ENCODE results near the gene SELENOW.

SELENOW gene

DNA sequence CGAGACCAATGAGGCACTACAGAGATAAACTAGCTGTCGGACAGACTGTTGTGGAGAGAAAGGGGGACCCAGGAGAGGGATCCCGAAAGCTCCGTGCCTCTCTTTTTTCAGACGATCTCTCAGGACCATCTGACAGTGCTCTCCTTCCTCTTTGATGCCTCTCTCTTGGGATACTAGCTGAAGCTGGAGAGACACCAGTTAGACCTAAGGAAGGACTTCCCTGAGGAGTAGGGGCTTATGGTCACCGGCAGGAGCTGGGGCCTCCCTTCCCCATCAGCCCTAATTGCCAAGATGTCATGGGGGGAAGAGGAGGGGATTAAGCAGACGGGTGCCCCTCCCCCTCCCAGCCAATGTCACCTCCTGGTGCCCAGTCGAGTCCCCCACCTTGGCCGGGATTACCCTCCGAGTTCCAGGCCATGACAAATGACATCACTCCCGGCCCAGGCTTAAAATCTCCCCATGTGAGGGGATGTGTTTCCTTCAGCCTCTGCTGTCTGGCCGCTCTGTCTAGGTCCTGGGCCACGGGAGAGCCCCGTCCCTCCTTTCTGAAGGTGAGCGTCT, 43.0 kb downstream of the SELENOW start, which contains the start of gene CRX:
Gene CRX, plus strand, starts transcription at position 478 of the 561 bp plus-strand sequence. CDS start 12,507 bp downstream, outside the sequence.
- no peak for TF ChIP-seq L3MBTL2 (conservative IDR thresholded peaks at IDR 0.05)
- no peak for TF ChIP-seq FOXK2 (IDR thresholded peaks at IDR 0.05)
- no peak for TF ChIP-seq SP1 (IDR thresholded peaks at IDR 0.05)
- TF ChIP-seq, protein P1, sequence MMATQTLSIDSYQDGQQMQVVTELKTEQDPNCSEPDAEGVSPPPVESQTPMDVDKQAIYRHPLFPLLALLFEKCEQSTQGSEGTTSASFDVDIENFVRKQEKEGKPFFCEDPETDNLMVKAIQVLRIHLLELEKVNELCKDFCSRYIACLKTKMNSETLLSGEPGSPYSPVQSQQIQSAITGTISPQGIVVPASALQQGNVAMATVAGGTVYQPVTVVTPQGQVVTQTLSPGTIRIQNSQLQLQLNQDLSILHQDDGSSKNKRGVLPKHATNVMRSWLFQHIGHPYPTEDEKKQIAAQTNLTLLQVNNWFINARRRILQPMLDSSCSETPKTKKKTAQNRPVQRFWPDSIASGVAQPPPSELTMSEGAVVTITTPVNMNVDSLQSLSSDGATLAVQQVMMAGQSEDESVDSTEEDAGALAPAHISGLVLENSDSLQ (IDR thresholded peaks at IDR 0.05): no peak
- no peak for TF ChIP-seq SUZ12 (IDR thresholded peaks at IDR 0.05)
- no peak for TF ChIP-seq NFRKB (IDR thresholded peaks at IDR 0.05)
- no peak for TF ChIP-seq CTBP1 (IDR thresholded peaks at IDR 0.05; ENCODE audit: borderline replicate concordance)
- TF ChIP-seq FOXM1 (IDR thresholded peaks at IDR 0.05; ENCODE audit: borderline replicate concordance): no peak
- TF ChIP-seq ARNT (IDR thresholded peaks at IDR 0.05): no peak
- TF ChIP-seq ELF4 (IDR thresholded peaks at IDR 0.05): no peak
- TF ChIP-seq BHLHE40 (IDR thresholded peaks at IDR 0.05; ENCODE audit: borderline replicate concordance): no peak
- TF ChIP-seq LEF1 (IDR thresholded peaks at IDR 0.05; ENCODE audit: borderline replicate concordance): no peak
- TF ChIP-seq ZNF384 (IDR thresholded peaks at IDR 0.05): no peak
- no peak for TF ChIP-seq FOXA1 (IDR thresholded peaks at IDR 0.05)
- TF ChIP-seq HDGF (IDR thresholded peaks at IDR 0.05; ENCODE audit: borderline replicate concordance): no peak
- no peak for TF ChIP-seq TARDBP (IDR thresholded peaks at IDR 0.05)
- no peak for DNase-seq (ENCODE audit: extremely low spot score)
- ChIA-PET POLR2A (no interaction called here), CTCF (no interaction called here)

DNA sequence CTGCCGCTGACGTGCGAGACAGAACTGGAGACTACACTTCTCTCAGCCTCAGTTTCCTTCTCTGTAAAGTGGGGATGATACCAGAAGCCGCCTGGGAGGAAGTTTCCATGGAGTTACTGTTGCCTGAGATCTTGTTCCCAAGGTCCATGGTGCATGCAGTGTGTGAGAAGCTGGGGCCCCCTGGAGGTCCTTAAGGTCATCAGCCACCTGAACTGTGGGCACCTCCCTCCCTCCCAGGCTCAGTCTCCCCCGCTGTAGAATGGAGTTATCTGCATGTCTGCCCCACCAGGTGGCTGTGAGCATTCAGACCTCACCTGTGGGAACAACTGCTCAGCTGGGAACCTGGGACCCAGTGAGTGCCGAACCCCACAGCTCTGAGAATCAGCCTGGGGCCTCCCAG, 45.9 kb downstream of the SELENOW start:
- CTCF ChIA-PET: no interaction called here

DNA sequence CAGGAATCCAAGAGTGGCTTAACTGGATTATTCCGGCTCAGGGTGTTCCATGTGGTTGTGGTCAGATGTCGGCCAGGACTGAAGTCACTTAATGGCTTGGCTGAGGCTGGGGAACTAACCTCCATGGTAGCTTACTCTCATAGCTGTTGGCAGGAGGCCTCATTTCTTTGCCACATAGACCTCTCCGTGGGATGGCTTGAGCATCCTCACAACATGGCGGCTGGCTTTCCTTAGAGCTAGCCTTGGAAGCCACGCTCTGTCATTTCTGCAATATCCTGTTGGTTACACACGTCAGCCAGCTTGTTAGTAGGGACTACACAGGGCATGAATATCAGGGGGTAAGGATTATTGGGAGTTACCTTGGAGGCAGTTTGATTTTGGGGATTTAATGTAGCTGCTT, 48.3 kb downstream of the SELENOW start:
- POLR2A ChIA-PET: no interaction called here
- CTCF ChIA-PET: interaction anchor here (0.6 to 1.2 kb wide), 3 partner anchors 10 to 23 kb away, joined by 3 to 7 read pairs (median 4); no protein-coding TSS in a partner anchor

More for the DNA sequence above, 45.9 kb downstream of the SELENOW start:
- TF ChIP-seq ARNT (IDR thresholded peaks at IDR 0.05) (no peak), BHLHE40 (IDR thresholded peaks at IDR 0.05; ENCODE audit: borderline replicate concordance) (no peak), L3MBTL2 (conservative IDR thresholded peaks at IDR 0.05) (no peak), ZNF384 (IDR thresholded peaks at IDR 0.05) (no peak), LEF1 (IDR thresholded peaks at IDR 0.05; ENCODE audit: borderline replicate concordance) (no peak), SUZ12 (IDR thresholded peaks at IDR 0.05) (no peak), ELF4 (IDR thresholded peaks at IDR 0.05) (no peak), FOXK2 (IDR thresholded peaks at IDR 0.05) (no peak)
- POLR2A ChIA-PET: no interaction called here
- DNase-seq (ENCODE audit: extremely low spot score): no peak

DNA sequence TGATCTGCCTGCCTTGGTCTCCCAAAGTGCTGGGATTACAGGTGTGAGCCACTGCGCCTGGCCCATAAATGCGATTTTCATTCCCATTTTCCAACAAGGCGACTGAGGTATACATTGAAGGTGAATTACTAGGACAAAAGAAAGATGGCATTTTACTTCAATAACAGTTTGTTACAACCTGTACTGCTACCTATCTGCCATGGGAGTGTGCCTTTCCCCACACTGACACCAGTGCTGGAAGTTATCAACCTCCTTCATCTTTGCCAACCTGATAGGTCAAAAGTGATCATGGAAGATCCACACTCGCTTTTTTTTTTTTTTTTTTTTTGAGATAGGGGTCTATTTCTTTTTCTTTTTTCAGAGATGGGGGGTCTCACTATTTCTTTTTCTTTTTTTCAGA, 54.2 kb downstream of the SELENOW start:
- CTCF ChIA-PET: no interaction called here

More for the DNA sequence above, 48.3 kb downstream of the SELENOW start:
- DNase-seq (ENCODE audit: extremely low spot score): no peak
- TF ChIP-seq L3MBTL2 (conservative IDR thresholded peaks at IDR 0.05) (no peak), ZNF384 (IDR thresholded peaks at IDR 0.05) (no peak), ARNT (IDR thresholded peaks at IDR 0.05) (no peak)
- TF ChIP-seq, protein P1 (IDR thresholded peaks at IDR 0.05): no peak

More for the DNA sequence above, 54.2 kb downstream of the SELENOW start:
- TF ChIP-seq FOXK2 (IDR thresholded peaks at IDR 0.05) (no peak), SUZ12 (IDR thresholded peaks at IDR 0.05) (no peak), L3MBTL2 (conservative IDR thresholded peaks at IDR 0.05) (no peak)
- no peak for DNase-seq (ENCODE audit: extremely low spot score)
- POLR2A ChIA-PET: no interaction called here

Data from HEK293T (cell line).